Testis (tissue), 2 donors: ENCODE data around the gene CD300C.

ENCODE experiments used
- POLR2A ChIP-seq: fragments of 450-650 bp; IDR thresholded peaks from one replicate; pipeline ENCODE4 v1.6.1; 2017; ENCODE audit warnings: antibody characterized with exemption, mild to moderate bottlenecking, moderate library complexity
- TF ChIP-seq, protein P1 (sequence below), 3 experiments: fragments of 450-650 bp in 2 of 3; fragments of 200-600 bp in 1 of 3; sonication (generic) in 1 of 3; IDR thresholded peaks; one replicate each; pipeline ENCODE4 v1.5.1; 2016 to 2019; ENCODE audit warnings: antibody characterized with exemption in 3 of 3, mild to moderate bottlenecking in 2 of 3, moderate library complexity in 1 of 3

DNA sequence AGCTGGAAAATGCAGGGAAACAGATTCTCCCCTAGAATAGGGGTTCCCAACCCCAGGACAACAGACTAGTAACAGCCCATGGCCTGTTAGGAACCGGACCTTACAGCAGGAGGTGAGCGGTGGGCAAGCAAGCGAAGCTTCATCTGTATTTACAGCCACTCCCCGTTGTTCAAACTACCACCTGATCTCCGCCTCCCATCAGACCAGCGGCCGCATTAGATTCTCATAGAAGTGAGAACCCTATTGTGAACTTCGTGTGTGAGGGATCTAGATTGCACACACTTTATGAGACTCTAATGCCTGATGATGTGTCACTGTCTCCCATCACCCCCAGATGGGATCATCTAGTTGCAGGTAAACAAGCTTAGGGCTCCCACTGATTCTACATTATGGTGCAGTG, 18.2 kb downstream of the CD300C start:
- TF ChIP-seq POLR2A: no peak
- TF ChIP-seq, protein P1, sequence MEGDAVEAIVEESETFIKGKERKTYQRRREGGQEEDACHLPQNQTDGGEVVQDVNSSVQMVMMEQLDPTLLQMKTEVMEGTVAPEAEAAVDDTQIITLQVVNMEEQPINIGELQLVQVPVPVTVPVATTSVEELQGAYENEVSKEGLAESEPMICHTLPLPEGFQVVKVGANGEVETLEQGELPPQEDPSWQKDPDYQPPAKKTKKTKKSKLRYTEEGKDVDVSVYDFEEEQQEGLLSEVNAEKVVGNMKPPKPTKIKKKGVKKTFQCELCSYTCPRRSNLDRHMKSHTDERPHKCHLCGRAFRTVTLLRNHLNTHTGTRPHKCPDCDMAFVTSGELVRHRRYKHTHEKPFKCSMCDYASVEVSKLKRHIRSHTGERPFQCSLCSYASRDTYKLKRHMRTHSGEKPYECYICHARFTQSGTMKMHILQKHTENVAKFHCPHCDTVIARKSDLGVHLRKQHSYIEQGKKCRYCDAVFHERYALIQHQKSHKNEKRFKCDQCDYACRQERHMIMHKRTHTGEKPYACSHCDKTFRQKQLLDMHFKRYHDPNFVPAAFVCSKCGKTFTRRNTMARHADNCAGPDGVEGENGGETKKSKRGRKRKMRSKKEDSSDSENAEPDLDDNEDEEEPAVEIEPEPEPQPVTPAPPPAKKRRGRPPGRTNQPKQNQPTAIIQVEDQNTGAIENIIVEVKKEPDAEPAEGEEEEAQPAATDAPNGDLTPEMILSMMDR (IDR thresholded peaks at IDR 0.05): no peak
